H1 (cell line): ENCODE data around the gene BRD4. TPM values are rescaled to one million over a fixed set of nuclear protein-coding genes. Genes with fewer than 3 reads are reported as not detected.

Source experiments
- CTCF ChIA-PET: fragments of 300-600 bp; sonication (Branson Sonifier 250); formaldehyde crosslinking; loops from one replicate; lab custom pipeline; 2021; ENCODE audit not compliant: partially characterized antibody; lab: Charles Lee
- POLR2A ChIA-PET: fragments of 300-600 bp; sonication (Branson Sonifier 250); formaldehyde crosslinking; loops from one replicate; lab custom pipeline; 2021; ENCODE audit warnings: inconsistent platforms; ENCODE audit not compliant: partially characterized antibody; lab: Charles Lee
- DNase-seq, 2 experiments: peaks; one replicate each; pipeline versions ENCODE4 v3.0.0 to v3.0.0-alpha.2; 2010 to 2022; ENCODE audit warnings: low spot score in 2 of 2, low read depth in 1 of 2, mixed read lengths in 1 of 2
- FAIRE-seq: peaks from 2 replicates; lab custom pipeline; 2011; peaks lifted over from hg19 to GRCh38; lab: Jason Lieb, UNC
- H2AFZ ChIP-seq: 2 replicates; pipeline ENCODE4 v1.8.1; 2012; ENCODE audit warnings: low read length, inconsistent platforms
- H2AK5ac ChIP-seq: 2 replicates; pipeline ENCODE4 v1.6.1; 2013; ENCODE audit warnings: low read depth, low read length
- H2BK120ac ChIP-seq: replicated peaks from 2 replicates; pipeline ENCODE3; 2013; ENCODE audit warnings: low read depth, low read length, inconsistent platforms
- H2BK12ac ChIP-seq: 2 replicates; pipeline ENCODE4 v1.6.1; 2013; ENCODE audit warnings: low read depth, low read length
- H2BK15ac ChIP-seq: 2 replicates; pipeline ENCODE4 v1.6.1; 2013; ENCODE audit warnings: low read length
- H2BK20ac ChIP-seq: 2 replicates; pipeline ENCODE4 v1.6.1; 2013; ENCODE audit warnings: low read length
- H2BK5ac ChIP-seq: 2 replicates; pipeline ENCODE4 v1.6.1; 2013; ENCODE audit warnings: low read depth, low read length
- H3K14ac ChIP-seq: 2 replicates; pipeline ENCODE4 v1.6.1; 2013; ENCODE audit warnings: inconsistent platforms; ENCODE audit not compliant: insufficient read length
- H3K18ac ChIP-seq: 2 replicates; pipeline ENCODE4 v1.6.1; 2013; ENCODE audit warnings: low read length; ENCODE audit errors: extremely low read depth
- H3K23ac ChIP-seq: 2 replicates; pipeline ENCODE4 v1.6.1; 2013; ENCODE audit warnings: inconsistent platforms; ENCODE audit not compliant: insufficient read length
- H3K23me2 ChIP-seq: 2 replicates; pipeline ENCODE4 v1.6.1; 2013; ENCODE audit warnings: low read depth, low read length
- H3K27ac ChIP-seq: 2 replicates; pipeline ENCODE4 v1.6.1; 2011; ENCODE audit warnings: low read depth, low read length, inconsistent platforms
- H3K27me3 ChIP-seq, 4 experiments: replicated peaks in 1 of 4; 1 replicate in 1 of 4; 2 replicates in 3 of 4; pipeline versions ENCODE4 v1.6.1 to v1.8.1; 2011 to 2013; ENCODE audit warnings: low read length in 3 of 4, mild to moderate bottlenecking in 3 of 4, inconsistent platforms in 2 of 4, mixed read lengths in 2 of 4, moderate library complexity in 1 of 4; ENCODE audit not compliant: control insufficient read depth in 3 of 4, insufficient read depth in 3 of 4; ENCODE audit errors: extremely low read depth in 1 of 4
- H3K36me3 ChIP-seq, 4 experiments: 2 replicates each; pipeline versions ENCODE4 v1.6.1 to v1.8.1; 2011 to 2013; ENCODE audit warnings: mild to moderate bottlenecking in 4 of 4, low read length in 3 of 4, moderate library complexity in 2 of 4, control low read depth in 1 of 4, inconsistent platforms in 1 of 4; ENCODE audit not compliant: insufficient read depth in 4 of 4, control insufficient read depth in 2 of 4
- H3K4ac ChIP-seq: replicated peaks from 2 replicates; pipeline ENCODE3; 2013; ENCODE audit warnings: low read length, low read depth, mixed read lengths, inconsistent platforms; ENCODE audit not compliant: insufficient read length
- H3K4me1 ChIP-seq, 4 experiments: replicated peaks in 1 of 4; 1 replicate in 1 of 4; 2 replicates in 3 of 4; pipeline versions ENCODE4 v1.6.1 to v1.8.1; 2011 to 2013; ENCODE audit warnings: low read length in 3 of 4, inconsistent platforms in 2 of 4, mixed read lengths in 1 of 4; ENCODE audit not compliant: insufficient read depth in 4 of 4, control insufficient read depth in 3 of 4
- H3K4me2 ChIP-seq, 2 experiments: 2 replicates each; pipeline versions ENCODE4 v1.6.1 to v1.8.1; 2011 to 2013; ENCODE audit warnings: low read depth in 2 of 2, low read length in 2 of 2, control low read depth in 1 of 2, inconsistent platforms in 1 of 2, mild to moderate bottlenecking in 1 of 2; ENCODE audit not compliant: insufficient read depth in 1 of 2
- H3K4me3 ChIP-seq, 4 experiments: fragments of 200-600, 300-600 bp in 1 of 4; sonication (generic), shearing (Covaris generic), sonication (Bioruptor Twin) in 1 of 4; 2 replicates each; pipeline versions ENCODE4 v1.5.1 to v1.8.1; 2011 to 2016; ENCODE audit warnings: low read length in 4 of 4, low read depth in 3 of 4, control low read depth in 2 of 4, inconsistent platforms in 2 of 4, mild to moderate bottlenecking in 2 of 4, mixed read lengths in 1 of 4, moderate library complexity in 1 of 4; ENCODE audit not compliant: insufficient read depth in 2 of 4; ENCODE audit errors: extremely low read depth in 1 of 4
- H3K56ac ChIP-seq: replicated peaks from 2 replicates; pipeline ENCODE3; 2013; ENCODE audit warnings: low read depth, mild to moderate bottlenecking, mixed read lengths, low read length, inconsistent platforms; ENCODE audit not compliant: insufficient read length
- H3K79me1 ChIP-seq: 2 replicates; pipeline ENCODE4 v1.6.1; 2013; ENCODE audit warnings: low read depth, low read length, control low read depth
- H3K79me2 ChIP-seq, 2 experiments: 2 replicates each; pipeline versions ENCODE4 v1.6.1 to v1.8.1; 2012 to 2013; ENCODE audit warnings: low read length in 2 of 2, mild to moderate bottlenecking in 2 of 2, inconsistent platforms in 1 of 2; ENCODE audit not compliant: insufficient read depth in 2 of 2, control insufficient read depth in 1 of 2
- H3K9ac ChIP-seq, 4 experiments: replicated peaks in 1 of 4; 1 replicate in 1 of 4; 2 replicates in 3 of 4; pipeline versions ENCODE4 v1.6.1 to v1.8.1; 2011 to 2013; ENCODE audit warnings: low read depth in 3 of 4, low read length in 3 of 4, control low read depth in 2 of 4, mild to moderate bottlenecking in 2 of 4, moderate library complexity in 2 of 4, inconsistent platforms in 1 of 4; ENCODE audit errors: extremely low read depth in 1 of 4
- H3K9me3 ChIP-seq, 2 experiments: 2 replicates each; pipeline versions ENCODE4 v1.6.1 to v1.8.1; 2012 to 2013; ENCODE audit warnings: mild to moderate bottlenecking in 2 of 2, moderate library complexity in 2 of 2, control low read depth in 1 of 2, inconsistent platforms in 1 of 2, low read depth in 1 of 2, low read length in 1 of 2, mixed read lengths in 1 of 2; ENCODE audit not compliant: insufficient read depth in 2 of 2
- H4K20me1 ChIP-seq, 2 experiments: replicated peaks in 1 of 2; 2 replicates each; pipeline versions ENCODE3 to v1.8.1; 2011 to 2013; ENCODE audit warnings: inconsistent platforms in 2 of 2, low read length in 2 of 2, mild to moderate bottlenecking in 1 of 2; ENCODE audit not compliant: insufficient read depth in 2 of 2, control insufficient read depth in 1 of 2
- H4K5ac ChIP-seq: 2 replicates; pipeline ENCODE4 v1.6.1; 2013; ENCODE audit warnings: low read length, low read depth, mixed read lengths, inconsistent platforms; ENCODE audit not compliant: insufficient read length
- H4K8ac ChIP-seq: 2 replicates; pipeline ENCODE4 v1.8.0; 2013; ENCODE audit warnings: mild to moderate bottlenecking, moderate library complexity, low read length, inconsistent platforms; ENCODE audit not compliant: insufficient read depth; ENCODE audit errors: extremely low read depth
- H4K91ac ChIP-seq: replicated peaks from 2 replicates; pipeline ENCODE3; 2013; ENCODE audit warnings: low read length, mixed read lengths, inconsistent platforms; ENCODE audit not compliant: insufficient read length
- EP300 ChIP-seq, 2 experiments: IDR thresholded peaks; 1 replicate in 1 of 2; 2 replicates in 1 of 2; pipeline ENCODE4 v1.6.1; 2011 to 2012; ENCODE audit warnings: low read depth in 2 of 2, low read length in 2 of 2, mild to moderate bottlenecking in 2 of 2, borderline replicate concordance in 1 of 2, inconsistent platforms in 1 of 2, moderate library complexity in 1 of 2
- HDAC6 ChIP-seq: IDR thresholded peaks from one replicate; pipeline ENCODE4 v1.7.1; 2012; ENCODE audit warnings: low read depth, mild to moderate bottlenecking, inconsistent platforms, low read length, moderate library complexity
- RAD21 ChIP-seq, 2 experiments: IDR thresholded peaks in 1 of 2; conservative IDR thresholded peaks in 1 of 2; 2 replicates each; pipeline ENCODE4 v1.6.1; 2011; ENCODE audit warnings: low read depth in 2 of 2, low read length in 2 of 2, improper control_type of control experiment in 1 of 2, inconsistent platforms in 1 of 2, mild to moderate bottlenecking in 1 of 2, moderate library complexity in 1 of 2
- RBBP5 ChIP-seq: IDR thresholded peaks from 2 replicates; pipeline ENCODE4 v1.7.1; 2012; ENCODE audit warnings: low read depth, mild to moderate bottlenecking, inconsistent platforms, low read length, moderate library complexity, borderline replicate concordance
- RXRA ChIP-seq: IDR thresholded peaks from 2 replicates; pipeline ENCODE4 v1.6.1; 2011; ENCODE audit warnings: low read depth, mild to moderate bottlenecking, low read length, moderate library complexity; ENCODE audit not compliant: insufficient read depth
- SIX5 ChIP-seq: IDR thresholded peaks from 2 replicates; pipeline ENCODE4 v1.6.1; 2011; ENCODE audit warnings: mild to moderate bottlenecking, low read depth, low read length
- SUZ12 ChIP-seq: fragments of 200-600 bp; sonication (generic); IDR thresholded peaks from 2 replicates; pipeline ENCODE4 v1.6.1; 2012; ENCODE audit warnings: mild to moderate bottlenecking, inconsistent platforms, low read length, moderate library complexity, mixed read lengths
- TBP ChIP-seq: IDR thresholded peaks from 2 replicates; pipeline ENCODE4 v1.6.1; 2011; ENCODE audit warnings: low read depth, low read length, improper control_type of control experiment
- YY1 ChIP-seq: IDR thresholded peaks from 2 replicates; pipeline ENCODE4 v1.6.1; 2011; ENCODE audit warnings: low read depth, mild to moderate bottlenecking, low read length
- WGBS, 2 experiments: shearing (Covaris generic) in 1 of 2; methylation state at CpG; one replicate each; pipeline versions ENCODE4 v1.1.6 to v1.1.7; 2013 to 2015; ENCODE audit warnings: low lambda C conversion rate in 2 of 2, mixed read lengths in 2 of 2, inconsistent platforms in 1 of 2, low coverage in 1 of 2, missing lambda C conversion rate in 1 of 2; ENCODE audit not compliant: insufficient replicate concordance in 2 of 2, insufficient coverage in 1 of 2, insufficient read length in 1 of 2; ENCODE audit errors: extremely low coverage in 1 of 2, missing lambda C conversion rate in 1 of 2; 5-methylcytosine and 5-hydroxymethylcytosine counted together
- polyA plus RNA-seq, 7 experiments: library from polyadenylated mRNA; depleted of rRNA in 3 of 7; stranded (reverse) in 5 of 7; unstranded in 2 of 7; fragments of >200 nt in 5 of 7; fragments of 200-250 nt in 2 of 7; gene quantifications; 1 replicate in 5 of 7; 2 replicates in 1 of 7; 4 replicates in 1 of 7; pipeline versions ENCODE4 v1.2.1 to v1.2.3, GENCODE V29; 2011 to 2013; ENCODE audit warnings: missing spikeins in 2 of 7, mixed read lengths in 2 of 7
- total RNA-seq: library from RNA; stranded (reverse); fragmentation: NEBNext Ultra II Directional; extraction: Animal tissue kit (Norgen Biotek cat#: 25700); gene quantifications from 2 replicates; pipeline ENCODE4 v1.2.1, GENCODE V29; 2021

Gene BRD4
- total and polyA plus RNA-seq, 2 of the 8 experiments (the other 6 are each of a cell fraction or from before 2014, with no cell fraction given), result 14.1 to 146 TPM

DNA sequence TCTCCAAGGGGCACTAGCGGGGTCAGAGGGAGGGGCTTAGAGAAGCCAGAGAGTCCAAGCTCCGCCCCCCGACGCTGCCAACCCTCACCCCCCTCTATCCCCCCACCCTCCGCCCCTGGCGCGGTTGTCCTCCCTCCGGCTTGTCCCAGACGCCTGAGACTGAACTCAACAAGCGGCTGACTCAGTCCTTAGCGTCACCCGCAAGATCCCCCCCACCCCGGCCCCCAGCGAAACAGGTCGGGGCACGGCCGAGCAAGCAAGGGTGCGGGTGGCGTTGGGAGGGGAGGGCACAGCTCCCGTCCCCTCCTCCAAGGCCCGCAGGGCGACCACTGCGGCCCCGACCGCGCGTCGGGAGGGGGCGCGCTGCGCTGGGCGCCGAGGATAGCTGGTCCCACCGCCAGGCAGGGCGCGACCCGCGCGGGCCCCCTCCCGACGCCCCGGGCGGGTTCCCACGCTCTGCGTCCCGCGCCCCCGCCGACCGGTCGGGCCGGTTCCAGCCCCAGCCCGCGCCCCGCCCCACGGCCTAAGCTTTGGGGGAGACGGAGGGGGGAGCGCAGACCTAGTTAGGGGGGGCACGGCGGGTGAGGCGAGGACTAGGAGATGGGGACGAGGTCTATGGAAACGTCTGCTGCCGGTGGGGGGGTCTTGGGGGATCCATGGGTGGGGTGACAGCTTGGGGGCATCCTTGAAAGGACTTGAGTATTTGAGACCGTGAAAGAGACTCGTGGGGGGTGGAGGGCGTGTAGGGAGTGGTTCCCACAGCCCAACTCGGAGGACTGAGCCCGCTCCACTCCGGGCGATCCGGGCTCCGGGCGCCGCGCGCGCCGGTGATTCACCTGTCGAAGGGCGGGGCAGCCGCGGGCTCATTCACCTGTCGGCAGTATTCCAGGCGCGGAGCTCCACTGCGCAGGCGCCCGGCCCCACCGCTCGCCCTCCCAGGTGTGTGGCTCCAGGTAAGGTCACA is 136.7 kb downstream of the BRD4 start:
- H3K4me2 ChIP-seq, result peak overlapping the region; percentile 71 to 77; a peak in 3 of 4 replicates
- H3K79me2 ChIP-seq, result peaks cover 6 to 46% of the 10 kb centered on the region in 2 experiments; a peak in 3 of 4 replicates
- H2AK5ac ChIP-seq, result no peak overlapping the region
- 0% methylated on average over 3 of the region's 91 CpGs; no CpG with 5 or more reads in 1 of the 2 experiments for WGBS, 2 experiments
- peak overlapping the region; percentile 49 to 80 (median 56) for H3K4me3 ChIP-seq
- H2BK20ac ChIP-seq, result no peak overlapping the region
- no peaks in the 10 kb centered on the region for H3K9me3 ChIP-seq
- peaks cover 14% of the 10 kb centered on the region for H3K79me1 ChIP-seq
- no peak overlapping the region for H2BK15ac ChIP-seq
- H3K4me1 ChIP-seq, result peaks cover 4 to 15% (median 9%) of the 10 kb centered on the region in 4 experiments
- peak overlapping the region; percentile 18 for H4K5ac ChIP-seq
- H3K56ac ChIP-seq, result no peak overlapping the region
- POLR2A ChIA-PET, result interaction anchor here (0.6 to 7.0 kb wide), 23 partner anchors 8 to 217 kb away, joined by 3 to 58 read pairs (median 4); partner anchors contain the start of gene EPHX3
- no peak overlapping the region for H2BK12ac ChIP-seq
- H3K23me2 ChIP-seq, result peaks cover 8% of the 10 kb centered on the region
- H3K4ac ChIP-seq, result no peak overlapping the region
- H2BK5ac ChIP-seq, result no peak overlapping the region
- H4K8ac ChIP-seq, result no peak overlapping the region
- no peaks in the 10 kb centered on the region; a peak in 1 of 7 replicates for H3K27me3 ChIP-seq
- H3K9ac ChIP-seq, result no peak overlapping the region; a peak in 1 of 7 replicates
- peaks cover 6 to 38% of the 10 kb centered on the region in 2 experiments for H4K20me1 ChIP-seq
- no peak overlapping the region for H3K14ac ChIP-seq
- no peak overlapping the region for H2AFZ ChIP-seq
- H3K23ac ChIP-seq, result no peak overlapping the region
- FAIRE-seq (no peak), DNase-seq (peak in 1 of 2 experiments; percentile 98)
- H2BK120ac ChIP-seq, result no peak overlapping the region
- CTCF ChIA-PET, result interaction anchor here (0.8 to 3.3 kb wide), 15 partner anchors 13 to 65 kb away, joined by 3 to 11 read pairs (median 4); no protein-coding TSS in a partner anchor
- H3K27ac ChIP-seq, result peak overlapping the region; percentile 73
- no peak overlapping the region; the same call in 1 of the 2 replicates for H3K18ac ChIP-seq
- peaks cover 7 to 44% (median 27%) of the 10 kb centered on the region in 4 experiments; a peak in 7 of 8 replicates for H3K36me3 ChIP-seq
- H4K91ac ChIP-seq, result no peak overlapping the region
- TF ChIP-seq RAD21 (IDR thresholded peaks at IDR 0.05 in 1 of 2, conservative IDR thresholded peaks at IDR 0.05 in 1 of 2; ENCODE audit: low read depth in 2 of 2, low read length in 2 of 2) (peak in 1 of 2 experiments; percentile 35; a peak in 2 of 4 replicates), EP300 (IDR thresholded peaks at IDR 0.05; ENCODE audit: borderline replicate concordance in 1 of 2, low read depth in 2 of 2, low read length in 2 of 2) (peak in 1 of 2 experiments; percentile 60; a peak in 1 of 3 replicates), SIX5 (no peak), RBBP5 (peak; percentile 45; the same call in 1 of the 2 replicates), HDAC6 (no peak), RXRA (peak; percentile 59; the same call in 1 of the 2 replicates), YY1 (peak; percentile 67; the same call in 1 of the 2 replicates), SUZ12 (no peak), TBP (no peak)
